Endothelial cell of umbilical vein (primary cell): ENCODE results near the gene TMEM203. TPM values are rescaled to one million over a fixed set of nuclear protein-coding genes. Genes with fewer than 3 reads are reported as not detected.

ENCODE experiments used
- BruUV-seq: library from RNA; stranded (reverse); fragments of 400-500 nt; replicated peaks from 2 replicates; lab custom pipeline; 2021; lab: Mats Ljungman, UMichigan
- CTCF ChIA-PET: fragments of 300-600, 350-600 bp; sonication (Branson Sonifier 250); formaldehyde crosslinking; loops from one replicate; lab custom pipeline; 2021; ENCODE audit warnings: antibody characterized with exemption, inconsistent platforms; lab: Charles Lee
- POLR2A ChIA-PET: fragments of 300-600, 350-600 bp; sonication (Branson Sonifier 250); formaldehyde crosslinking; loops from one replicate; lab custom pipeline; 2021; ENCODE audit warnings: antibody characterized with exemption, inconsistent platforms; lab: Charles Lee
- DNase-seq: peaks from one replicate; pipeline ENCODE4 v3.0.0-alpha.2; 2011; ENCODE audit warnings: low read depth, low spot score
- FAIRE-seq: peaks from 2 replicates; lab custom pipeline; 2011; peaks lifted over from hg19 to GRCh38; lab: Jason Lieb, UNC
- H2AFZ ChIP-seq: 2 replicates; pipeline ENCODE4 v1.6.0; 2012; ENCODE audit warnings: low read depth, low read length, control low read depth, inconsistent platforms
- H3K27ac ChIP-seq: 2 replicates; pipeline ENCODE4 v1.5.1; 2011; ENCODE audit warnings: low read depth, mild to moderate bottlenecking, control low read depth, low read length, moderate library complexity; ENCODE audit not compliant: insufficient read depth
- H3K27me3 ChIP-seq, 2 experiments: 2 replicates each; pipeline versions ENCODE4 v1.6.0 to v1.6.1; 2011; ENCODE audit warnings: low read length in 2 of 2, mixed read lengths in 1 of 2; ENCODE audit not compliant: control insufficient read depth in 2 of 2, insufficient read depth in 2 of 2
- H3K36me3 ChIP-seq, 2 experiments: 2 replicates in 1 of 2; 3 replicates in 1 of 2; pipeline ENCODE4 v1.5.1; 2011; ENCODE audit warnings: low read length in 2 of 2, mild to moderate bottlenecking in 1 of 2, moderate library complexity in 1 of 2; ENCODE audit not compliant: control insufficient read depth in 2 of 2, insufficient read depth in 2 of 2; ENCODE audit errors: extremely low read depth in 1 of 2
- H3K4me1 ChIP-seq: 3 replicates; pipeline ENCODE4 v1.5.1; 2011; ENCODE audit warnings: mild to moderate bottlenecking, low read length; ENCODE audit not compliant: control insufficient read depth, insufficient read depth; ENCODE audit errors: extremely low read depth
- H3K4me2 ChIP-seq: 2 replicates; pipeline ENCODE4 v1.6.1; 2011; ENCODE audit warnings: low read length, control low read depth, mixed read lengths; ENCODE audit not compliant: insufficient read depth
- H3K4me3 ChIP-seq, 3 experiments: fragments of 200-600 bp in 1 of 3; sonication (generic), shearing (Covaris generic) in 1 of 3; replicated peaks in 1 of 3; 2 replicates each; pipeline ENCODE4 v1.5.1; 2011 to 2016; ENCODE audit warnings: control low read depth in 3 of 3, low read length in 3 of 3, mild to moderate bottlenecking in 2 of 3, inconsistent platforms in 1 of 3, low read depth in 1 of 3, moderate library complexity in 1 of 3; ENCODE audit not compliant: insufficient read depth in 1 of 3
- H3K79me2 ChIP-seq: 2 replicates; pipeline ENCODE4 v1.6.0; 2012; ENCODE audit warnings: low read length, inconsistent platforms; ENCODE audit not compliant: control insufficient read depth, insufficient read depth
- H3K9ac ChIP-seq: replicated peaks from 2 replicates; pipeline ENCODE3; 2011; ENCODE audit warnings: low read length, control low read depth; ENCODE audit not compliant: insufficient read depth; ENCODE audit errors: extremely low read depth
- H3K9me1 ChIP-seq: replicated peaks from 3 replicates; pipeline ENCODE4 v1.6.0; 2011; ENCODE audit warnings: mild to moderate bottlenecking, low read length; ENCODE audit not compliant: control insufficient read depth, insufficient read depth; ENCODE audit errors: extremely low read depth
- H3K9me3 ChIP-seq: replicated peaks from 2 replicates; pipeline ENCODE4 v1.5.1; 2012; ENCODE audit warnings: low read length, inconsistent platforms; ENCODE audit not compliant: control insufficient read depth, insufficient read depth
- H4K20me1 ChIP-seq: replicated peaks from 2 replicates; pipeline ENCODE3; 2011; ENCODE audit warnings: mild to moderate bottlenecking, low read length; ENCODE audit not compliant: control insufficient read depth, insufficient read depth; ENCODE audit errors: extremely low read depth
- EZH2 ChIP-seq: IDR thresholded peaks from 2 replicates; pipeline ENCODE4 v1.6.1; 2012; ENCODE audit warnings: borderline replicate concordance, low read depth, mild to moderate bottlenecking, moderate library complexity, low read length, inconsistent platforms; ENCODE audit not compliant: severe bottlenecking
- FOS ChIP-seq: IDR thresholded peaks from 2 replicates; pipeline ENCODE4 v1.6.1; 2011; ENCODE audit warnings: mild to moderate bottlenecking, low read length, moderate library complexity, borderline replicate concordance; ENCODE audit not compliant: insufficient read depth
- GATA2 ChIP-seq: IDR thresholded peaks from 2 replicates; pipeline ENCODE4 v1.7.0; 2011; ENCODE audit warnings: low read depth, mild to moderate bottlenecking, moderate library complexity, mixed read lengths, low read length; ENCODE audit not compliant: insufficient read length, insufficient read depth
- JUN ChIP-seq: IDR thresholded peaks from 2 replicates; pipeline ENCODE4 v1.6.1; 2011; ENCODE audit warnings: borderline replicate concordance, low read depth; ENCODE audit not compliant: insufficient read length, insufficient read depth
- MAX ChIP-seq: IDR thresholded peaks from 2 replicates; pipeline ENCODE4 v1.6.1; 2011; ENCODE audit not compliant: insufficient read depth, insufficient read length
- MYC ChIP-seq: IDR thresholded peaks from one replicate; pipeline ENCODE4 v1.6.1; 2011; ENCODE audit warnings: mild to moderate bottlenecking, low read depth, low read length
- POLR2A ChIP-seq: IDR thresholded peaks from 2 replicates; pipeline ENCODE4 v1.6.1; 2012; ENCODE audit warnings: low read depth, mild to moderate bottlenecking, control low read depth, low read length
- POLR2AphosphoS5 ChIP-seq: IDR thresholded peaks from 2 replicates; pipeline ENCODE4 v1.6.1; 2012; ENCODE audit warnings: low read depth, mild to moderate bottlenecking, control low read depth, low read length, moderate library complexity; ENCODE audit not compliant: insufficient read depth
- dilution Hi-C: fragments of 300-500 bp; cut with MboI; formaldehyde crosslinking; loops from one replicate; pipeline ENCODE4 v1.15.0; 2019; ENCODE audit warnings: low sequenced_read_pairs; ENCODE audit not compliant: extremely low pct_ligation_motif_present
- intact Hi-C: fragments of 100-400 bp; cut with micrococcal nuclease; formaldehyde crosslinking; loops from one replicate; pipeline ENCODE4 v1.10.0; 2022
- polyA plus RNA-seq, 4 experiments: library from polyadenylated mRNA; depleted of rRNA in 3 of 4; stranded (reverse) in 3 of 4; unstranded in 1 of 4; fragments of >200 nt; gene quantifications; 2 replicates each; pipeline versions ENCODE4 v1.2.1 to v1.2.3, GENCODE V29; 2011 to 2012; ENCODE audit warnings: missing spikeins in 1 of 4
- total RNA-seq: library from RNA; stranded (reverse); gene quantifications from 2 replicates; pipeline ENCODE4 v1.2.3, GENCODE V29; 2021
- TF ChIP-seq, protein P1 (sequence below), 2 donors: IDR thresholded peaks; 1 replicate in 1 of 2; 2 replicates in 1 of 2; pipeline ENCODE4 v1.5.1; 2011; ENCODE audit warnings: low read length in 2 of 2, mild to moderate bottlenecking in 2 of 2, moderate library complexity in 2 of 2, control low read depth in 1 of 2, inconsistent platforms in 1 of 2, low read depth in 1 of 2; ENCODE audit not compliant: insufficient read depth in 1 of 2; ENCODE audit errors: extremely low read depth in 1 of 2

The TMEM203 gene
- total and polyA plus RNA-seq, 2 donors (not counting 3 experiments of a cell fraction or from before 2014, with no cell fraction given), result 29.6 to 39.8 TPM

DNA sequence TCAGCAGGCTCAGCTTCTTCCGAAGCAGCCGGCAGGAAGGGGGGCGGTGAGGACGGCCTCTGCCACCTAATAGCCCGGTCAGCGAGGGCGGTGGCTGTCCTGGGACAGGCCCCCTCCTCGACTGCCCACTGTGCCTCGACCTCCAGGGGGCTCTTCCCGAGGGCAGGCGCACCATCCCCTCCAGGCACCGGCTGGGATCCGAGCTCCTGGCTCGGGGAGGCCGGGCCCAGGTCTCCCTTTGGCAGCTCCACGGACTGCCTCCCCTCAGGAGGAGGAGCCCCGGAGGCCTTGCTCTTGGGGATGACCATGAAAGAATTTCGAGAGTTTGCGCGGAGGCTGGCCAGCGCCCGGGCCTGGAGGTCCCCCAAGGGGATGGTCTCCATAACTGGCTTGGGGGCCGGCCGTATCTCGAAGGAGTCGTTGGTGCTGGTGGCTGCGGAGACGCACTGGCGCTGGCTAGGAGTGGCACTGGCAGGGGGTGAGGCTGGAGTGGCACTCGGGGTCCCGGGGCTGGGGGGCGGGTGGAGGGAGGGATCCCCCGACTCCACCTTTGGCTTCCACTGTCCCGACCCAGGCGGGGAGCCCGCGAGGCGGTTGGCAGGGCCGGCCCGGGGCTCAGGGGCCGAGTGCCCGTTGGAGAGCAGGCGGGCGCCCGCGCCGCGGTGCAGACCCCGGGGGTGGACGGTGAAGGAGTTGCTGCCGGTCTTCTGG lies 5.9 kb downstream of the TMEM203 start:
- BruUV-seq, result no TSS peak
- DNase-seq (peak; percentile 12), FAIRE-seq (no peak)
- H3K4me2 ChIP-seq, result peak overlapping the region; percentile 46
- H3K27ac ChIP-seq, result no peak overlapping the region
- no peaks in the 10 kb centered on the region for H3K27me3 ChIP-seq
- peaks cover 15% of the 10 kb centered on the region for H3K4me1 ChIP-seq
- H3K9me3 ChIP-seq, result no peaks in the 10 kb centered on the region
- H3K9ac ChIP-seq, result no peak overlapping the region
- TF ChIP-seq JUN (no peak), MYC (no peak), POLR2A (no peak), EZH2 (no peak), GATA2 (no peak), MAX (no peak), POLR2AphosphoS5 (no peak), FOS (no peak)
- TF ChIP-seq, protein P1, sequence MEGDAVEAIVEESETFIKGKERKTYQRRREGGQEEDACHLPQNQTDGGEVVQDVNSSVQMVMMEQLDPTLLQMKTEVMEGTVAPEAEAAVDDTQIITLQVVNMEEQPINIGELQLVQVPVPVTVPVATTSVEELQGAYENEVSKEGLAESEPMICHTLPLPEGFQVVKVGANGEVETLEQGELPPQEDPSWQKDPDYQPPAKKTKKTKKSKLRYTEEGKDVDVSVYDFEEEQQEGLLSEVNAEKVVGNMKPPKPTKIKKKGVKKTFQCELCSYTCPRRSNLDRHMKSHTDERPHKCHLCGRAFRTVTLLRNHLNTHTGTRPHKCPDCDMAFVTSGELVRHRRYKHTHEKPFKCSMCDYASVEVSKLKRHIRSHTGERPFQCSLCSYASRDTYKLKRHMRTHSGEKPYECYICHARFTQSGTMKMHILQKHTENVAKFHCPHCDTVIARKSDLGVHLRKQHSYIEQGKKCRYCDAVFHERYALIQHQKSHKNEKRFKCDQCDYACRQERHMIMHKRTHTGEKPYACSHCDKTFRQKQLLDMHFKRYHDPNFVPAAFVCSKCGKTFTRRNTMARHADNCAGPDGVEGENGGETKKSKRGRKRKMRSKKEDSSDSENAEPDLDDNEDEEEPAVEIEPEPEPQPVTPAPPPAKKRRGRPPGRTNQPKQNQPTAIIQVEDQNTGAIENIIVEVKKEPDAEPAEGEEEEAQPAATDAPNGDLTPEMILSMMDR (IDR thresholded peaks at IDR 0.05; ENCODE audit: extremely low read depth in 1 of 2, insufficient read depth in 1 of 2, low read depth in 1 of 2, low read length in 2 of 2), result no peak
- peaks cover 12% of the 10 kb centered on the region for H3K79me2 ChIP-seq
- H3K9me1 ChIP-seq, result no peaks in the 10 kb centered on the region
- no peak overlapping the region for H2AFZ ChIP-seq
- dilution Hi-C loops, result no loop called here
- H3K4me3 ChIP-seq, result peak overlapping the region in 1 of 3 experiments; percentile 43
- intact Hi-C loops, result loop anchor here (1.0 to 2.0 kb wide), 5 partner anchors 10 to 70 kb away; partner anchors contain the start of gene TUBB4B
- ChIA-PET POLR2A (no interaction called here), CTCF (interaction anchor here (1.2 to 1.7 kb wide), 4 partner anchors 11 to 37 kb away, joined by 5 to 8 read pairs (median 6); partner anchors contain the start of genes ANAPC2, RNF224 and SSNA1)
- H4K20me1 ChIP-seq, result no peaks in the 10 kb centered on the region
- H3K36me3 ChIP-seq, result no peaks in the 10 kb centered on the region
